ENCODE measurements around the gene ID3. TPM values are rescaled to one million over a fixed set of nuclear protein-coding genes. Genes with fewer than 3 reads are reported as not detected.
"Not testable (repeated sequence)": the region's sequence is repeated elsewhere in the genome, so short reads cannot be mapped to it uniquely, and the experiment has no call there.

ID3 gene
- total RNA-seq, 1 donor from 2014 or later = 151 TPM

DNA sequence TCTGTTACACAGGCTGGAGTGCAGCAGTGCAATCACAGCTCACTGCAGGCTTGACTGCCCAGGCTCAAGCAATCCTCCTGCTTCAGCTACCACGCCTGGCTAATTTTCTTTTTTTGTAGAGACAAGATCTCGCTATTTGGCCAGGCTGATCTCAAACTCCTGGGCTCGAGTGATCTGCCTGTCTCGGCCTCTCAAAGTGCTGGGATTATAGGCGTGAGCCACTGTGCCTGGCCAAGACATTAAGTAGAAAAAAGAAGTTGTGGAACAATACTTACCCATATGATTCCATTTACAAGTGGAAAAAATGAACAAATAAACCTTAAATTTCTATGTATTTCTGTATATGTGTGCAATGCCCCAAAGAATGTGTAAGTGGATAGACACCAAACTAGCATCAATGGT lies 30.3 kb upstream of the ID3 start:
- peak; percentile 84 for DNase-seq (ENCODE audit: low spot score)

- DNase-seq (ENCODE audit: low spot score) = no peak
These were observed 29.6 kb upstream of the ID3 start for GRCh38 chr1:23588749-23589548.

DNA sequence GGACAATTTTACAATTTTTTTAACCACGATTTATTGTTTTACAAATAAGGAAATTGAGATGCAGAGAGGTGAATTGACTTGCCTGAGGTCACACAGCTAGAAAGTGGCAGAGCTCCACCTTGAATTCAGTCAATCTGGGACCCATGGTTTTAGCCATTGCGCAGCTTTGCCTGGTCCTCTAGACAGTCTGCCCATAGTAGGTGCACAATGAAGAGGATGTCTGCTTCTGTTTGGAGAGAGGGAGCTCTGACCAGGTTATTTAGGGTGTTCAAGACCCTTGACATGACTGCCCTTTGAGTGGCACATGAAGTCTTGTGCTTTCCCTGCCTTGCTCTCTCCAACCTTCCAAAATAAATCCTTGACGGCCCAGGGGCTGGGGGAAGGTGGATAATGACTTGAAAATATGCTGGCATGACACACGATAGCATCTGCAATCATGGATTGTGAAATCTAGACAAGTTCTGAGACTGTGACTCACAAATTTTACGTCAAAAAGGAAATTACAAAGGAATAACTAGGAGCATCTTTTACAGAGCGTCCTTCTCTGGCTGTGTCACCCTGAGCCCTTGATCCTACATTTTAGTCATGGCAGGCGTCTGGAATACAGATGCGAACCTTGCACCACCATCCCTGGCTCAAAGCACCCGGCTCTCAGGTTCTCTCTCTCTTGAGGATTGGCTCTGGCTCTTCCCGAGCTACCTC lies 26.2 kb upstream of the ID3 start:
- DNase-seq (ENCODE audit: low spot score) = peak; percentile 93

GRCh38 chr1:23583727-23584126 lies 24.4 kb upstream of the ID3 start:
- not testable (repeated sequence) for DNase-seq (ENCODE audit: low spot score)

- no peak for DNase-seq (ENCODE audit: low spot score)
These were observed 23.5 kb upstream of the ID3 start for GRCh38 chr1:23582820-23583219.

DNA sequence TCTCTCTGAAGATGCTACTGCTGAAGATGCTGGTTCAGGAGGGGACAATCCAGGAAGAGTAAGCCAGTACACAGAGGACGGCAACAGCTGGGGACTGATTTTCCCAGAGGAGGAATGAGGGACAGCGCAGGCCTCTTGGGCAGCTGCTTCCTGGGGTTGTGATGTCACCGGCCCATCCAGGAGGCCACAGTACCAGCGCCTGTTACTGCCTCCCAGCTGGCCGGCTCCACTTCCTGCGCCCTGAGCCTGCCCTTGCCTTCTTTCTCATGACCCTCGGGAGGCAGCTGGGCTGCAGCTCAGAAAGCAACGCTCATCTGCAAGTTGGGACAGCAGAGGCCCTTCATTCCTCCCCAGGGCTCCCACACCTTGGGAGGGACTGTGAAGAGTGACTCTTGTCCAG lies 21.9 kb upstream of the ID3 start:
- DNase-seq (ENCODE audit: low spot score) = no peak

DNA sequence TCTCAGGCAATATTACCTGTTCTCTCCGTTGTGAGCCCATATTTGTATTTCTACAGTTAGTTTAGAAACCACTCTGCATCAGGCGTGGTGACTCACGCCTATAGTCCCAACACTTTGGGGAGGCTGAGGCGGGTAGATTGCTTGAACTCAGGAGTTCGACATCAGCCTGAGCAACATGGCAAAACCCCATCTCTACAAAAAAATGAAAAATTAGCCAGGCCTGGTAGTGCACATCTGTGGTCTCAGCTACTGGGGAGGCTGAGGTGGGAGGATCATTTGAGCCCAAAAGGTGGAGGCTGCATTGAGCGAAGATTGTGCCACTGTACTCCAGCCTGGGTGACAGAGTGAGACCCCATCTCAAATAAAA lies 19.7 kb upstream of the ID3 start:
- DNase-seq (ENCODE audit: low spot score) = no peak

DNA sequence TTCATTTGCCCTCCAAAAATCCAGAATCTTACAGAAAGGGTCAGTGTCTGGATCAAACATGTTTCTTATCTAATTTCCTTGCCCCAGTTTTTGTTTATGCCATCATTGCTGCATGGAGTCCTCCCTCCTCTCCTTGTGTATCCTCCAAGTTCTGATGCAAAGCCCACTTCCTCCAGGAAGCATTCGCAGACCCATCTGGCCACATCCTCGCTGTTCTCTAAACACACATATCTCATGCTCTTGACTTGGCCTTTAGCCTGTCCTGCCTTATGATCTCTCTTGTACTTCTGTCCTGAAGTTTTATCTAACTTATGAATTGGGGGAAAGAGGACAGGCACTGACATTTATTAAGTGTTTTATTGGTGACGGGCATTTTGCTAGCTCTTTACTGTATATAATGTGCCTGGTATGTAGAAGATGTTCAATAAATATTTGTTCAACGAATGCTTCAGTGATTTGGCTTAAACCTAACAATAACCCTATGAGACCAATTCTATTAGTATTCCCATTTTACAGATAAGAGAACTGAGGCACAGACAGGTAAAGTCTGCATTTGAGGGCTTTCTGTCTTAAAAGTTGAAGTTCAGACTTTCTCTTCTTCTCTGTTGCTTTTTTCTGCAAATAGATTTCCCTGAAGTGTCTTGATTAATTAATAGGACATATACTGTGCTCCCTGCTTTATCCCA lies 19.2 kb upstream of the ID3 start:
- DNase-seq (ENCODE audit: low spot score) = no peak

DNA sequence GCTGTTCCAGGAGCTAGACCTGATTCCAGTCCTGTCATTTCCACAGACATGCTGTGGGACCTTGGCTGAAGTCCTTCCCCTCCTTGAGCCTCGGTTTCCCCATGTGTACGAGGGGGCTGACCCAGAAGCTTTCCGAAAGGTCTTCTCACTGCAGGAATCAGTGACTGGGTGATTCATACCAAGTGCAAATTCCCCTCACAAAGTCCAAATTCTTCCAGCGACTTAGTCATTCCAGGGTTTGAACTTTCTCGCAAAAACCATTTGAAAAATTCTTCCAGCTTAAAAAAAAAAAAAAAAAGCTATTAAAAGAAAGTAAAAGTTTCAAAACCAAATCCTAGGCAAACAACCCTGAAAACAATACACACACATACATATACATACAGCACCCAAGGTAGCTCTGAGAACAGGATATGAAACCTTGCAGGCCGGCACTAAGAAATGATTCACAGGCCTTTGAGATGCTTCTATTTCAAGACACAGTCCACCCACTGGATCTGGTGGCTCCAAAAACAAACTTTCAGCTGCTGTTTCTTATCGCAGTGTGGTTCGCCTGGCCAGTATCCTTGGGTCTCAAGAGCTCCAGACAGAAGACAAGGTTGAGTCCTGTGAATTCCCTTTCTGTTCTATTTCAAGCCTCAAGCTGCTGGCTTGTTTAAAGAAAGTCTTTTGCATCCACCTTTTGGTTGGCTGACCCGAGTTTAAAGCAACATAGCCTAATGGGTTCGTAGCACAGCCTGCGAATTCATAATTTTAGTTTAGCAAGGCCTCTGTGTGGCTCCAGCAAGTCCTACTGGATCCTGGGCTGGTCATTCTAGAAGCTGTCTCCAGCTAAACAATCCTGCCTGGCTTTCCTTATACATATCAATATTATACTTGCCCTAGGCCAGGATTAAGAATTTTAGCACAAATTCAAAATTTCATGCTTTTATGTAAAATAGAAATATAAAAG lies 18.0 kb upstream of the ID3 start:
- peak; percentile 98 for DNase-seq (ENCODE audit: low spot score)

- DNase-seq (ENCODE audit: low spot score) = no peak
These were observed 17.2 kb upstream of the ID3 start for GRCh38 chr1:23576338-23577055.

DNA sequence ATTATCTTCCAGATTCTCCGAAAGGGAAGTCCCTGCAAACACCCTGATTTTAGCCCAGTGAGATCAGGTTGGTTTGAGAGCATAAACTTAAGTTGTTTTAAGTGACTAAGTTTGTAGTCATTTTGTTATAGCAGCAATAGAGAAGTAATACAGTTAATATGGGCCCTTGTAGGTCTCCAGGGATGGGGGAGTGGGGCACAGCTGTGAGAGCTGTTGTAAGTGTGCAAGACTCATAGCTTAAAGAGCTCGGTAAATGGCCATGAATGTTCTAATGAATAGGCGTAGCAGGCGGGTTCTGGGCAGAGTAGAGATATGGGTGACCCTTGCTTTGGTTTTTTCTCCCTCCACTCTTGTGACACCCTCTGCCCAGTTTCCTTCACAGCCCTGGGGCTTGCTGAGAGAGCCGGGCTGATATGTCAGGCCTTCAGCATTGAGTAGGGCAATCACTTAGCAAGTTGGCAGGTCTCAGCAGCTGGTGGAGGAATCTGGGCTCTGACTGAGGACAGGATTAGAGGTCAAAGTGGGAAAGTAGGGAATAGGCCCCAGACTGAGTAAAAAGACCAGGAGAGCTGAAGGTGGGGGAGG lies 16.0 kb upstream of the ID3 start:
- no peak for DNase-seq (ENCODE audit: low spot score)

DNA sequence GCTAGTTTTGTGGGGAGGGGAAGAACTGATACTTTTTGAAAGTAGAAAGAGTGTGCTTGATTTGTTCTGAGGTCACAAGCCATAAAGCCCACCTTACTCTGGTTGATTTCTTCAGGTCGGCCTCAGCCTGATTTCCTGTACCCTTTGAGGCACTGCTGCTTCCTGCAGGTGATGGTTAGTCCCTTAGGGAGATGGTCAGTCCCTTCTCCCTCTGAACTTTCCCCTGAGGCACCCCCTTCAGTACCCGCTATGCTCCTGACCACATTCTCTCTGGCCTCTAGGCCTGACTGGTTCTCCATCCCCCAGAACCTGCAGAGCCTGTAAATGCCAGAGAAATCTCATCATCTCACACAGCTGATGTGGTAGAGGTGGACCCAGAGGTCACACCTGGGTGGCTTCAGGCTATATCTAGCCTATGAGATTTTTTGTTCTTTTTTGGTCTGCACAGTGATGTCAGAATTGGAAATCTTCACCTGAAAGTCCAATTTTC lies 15.0 kb upstream of the ID3 start:
- no peak for DNase-seq (ENCODE audit: low spot score)

DNA sequence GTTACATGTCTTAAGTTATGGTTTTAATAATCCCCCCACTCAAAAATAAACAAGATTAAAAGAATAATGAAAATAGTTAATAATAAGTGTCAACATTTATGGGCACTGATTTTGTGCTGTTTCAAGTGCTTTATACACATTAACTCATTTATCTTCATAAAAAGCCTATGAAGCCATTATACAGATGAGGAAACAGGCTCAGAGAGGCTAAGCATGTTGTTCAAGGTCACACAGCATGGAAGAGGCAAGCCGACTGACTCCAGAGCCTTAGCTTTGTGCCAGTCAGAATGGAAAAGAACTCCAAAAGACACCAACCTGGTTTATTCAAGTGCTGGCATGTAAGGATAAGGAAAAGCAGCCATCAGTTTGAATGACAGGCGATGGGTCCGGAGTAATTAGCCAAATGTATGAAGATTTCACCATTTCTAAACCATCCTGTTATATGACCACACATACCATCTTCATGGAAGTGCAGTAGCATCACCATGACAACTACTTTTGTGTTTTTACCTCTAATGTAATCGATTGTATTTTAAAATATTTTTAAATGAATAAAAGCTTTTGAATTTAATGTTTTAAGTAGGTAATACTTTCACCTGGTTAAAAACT lies 14.4 kb upstream of the ID3 start:
- no peak for DNase-seq (ENCODE audit: low spot score)

- DNase-seq (ENCODE audit: low spot score) = no peak
These were observed 12.2 kb upstream of the ID3 start for GRCh38 chr1:23571465-23571864.

- no peak for DNase-seq (ENCODE audit: low spot score)
These were observed 10.8 kb upstream of the ID3 start for GRCh38 chr1:23570001-23570691.

DNA sequence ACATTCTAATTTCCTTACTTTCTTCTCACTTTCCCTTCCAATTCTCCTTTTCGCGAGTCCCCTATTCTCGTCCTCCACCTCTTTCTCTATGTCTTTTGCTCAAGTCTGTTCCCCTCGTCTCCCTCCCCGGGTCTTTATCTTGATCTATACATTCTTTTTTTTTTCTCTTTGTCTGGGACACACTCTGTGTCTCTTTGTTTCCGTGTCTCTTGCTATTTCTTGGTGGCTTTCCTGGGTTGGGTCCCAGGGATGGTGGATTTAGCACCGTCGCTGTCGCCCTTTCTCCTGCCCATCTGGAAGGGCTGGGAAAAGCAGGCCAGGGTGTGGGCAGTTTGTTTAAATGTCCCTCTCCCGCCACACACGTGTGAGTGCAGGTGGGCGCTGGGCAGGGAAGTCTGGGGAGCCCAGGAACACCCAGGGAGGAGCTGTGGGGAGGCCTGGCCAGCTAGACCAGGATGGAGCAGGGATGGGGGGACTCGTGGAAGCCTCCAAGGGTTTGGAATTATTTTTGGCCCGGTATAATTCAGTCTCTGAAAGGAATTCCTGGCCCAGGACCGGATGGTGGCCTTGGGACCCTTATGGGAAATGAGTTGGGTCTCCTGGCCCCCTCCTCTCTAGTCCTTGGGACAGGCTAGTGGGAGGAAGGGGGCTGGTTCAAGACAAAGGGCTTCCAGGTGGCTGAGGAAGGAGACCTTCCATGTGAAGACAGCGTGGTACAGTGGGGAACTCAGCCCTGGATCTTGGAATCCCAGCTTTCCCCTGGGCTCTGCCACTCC lies 9.5 kb upstream of the ID3 start:
- no peak for DNase-seq (ENCODE audit: low spot score)

- no peak for DNase-seq (ENCODE audit: low spot score)
These were observed 8.8 kb upstream of the ID3 start for GRCh38 chr1:23567996-23568607.

DNA sequence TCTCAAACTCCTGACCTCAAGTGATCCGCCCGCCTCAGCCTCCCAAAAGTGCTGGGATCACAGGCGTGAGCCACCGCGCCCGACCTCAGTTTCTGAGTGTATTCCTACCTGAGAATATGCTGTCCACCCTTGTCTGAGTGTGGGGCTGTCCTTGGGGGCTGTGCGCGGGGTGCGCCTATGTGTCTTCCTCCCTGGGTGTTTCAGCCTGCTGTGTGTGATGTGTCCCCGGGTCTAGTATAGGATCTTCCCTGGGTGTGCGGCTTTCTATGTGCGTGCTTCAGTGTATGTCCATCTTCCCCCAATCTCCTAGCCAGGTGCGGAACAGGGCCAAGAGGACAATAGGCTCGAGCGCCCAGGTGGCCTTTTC lies 8.3 kb upstream of the ID3 start:
- DNase-seq (ENCODE audit: low spot score) = no peak
